ENCODE results near the gene EYA2.

The EYA2 gene

DNA sequence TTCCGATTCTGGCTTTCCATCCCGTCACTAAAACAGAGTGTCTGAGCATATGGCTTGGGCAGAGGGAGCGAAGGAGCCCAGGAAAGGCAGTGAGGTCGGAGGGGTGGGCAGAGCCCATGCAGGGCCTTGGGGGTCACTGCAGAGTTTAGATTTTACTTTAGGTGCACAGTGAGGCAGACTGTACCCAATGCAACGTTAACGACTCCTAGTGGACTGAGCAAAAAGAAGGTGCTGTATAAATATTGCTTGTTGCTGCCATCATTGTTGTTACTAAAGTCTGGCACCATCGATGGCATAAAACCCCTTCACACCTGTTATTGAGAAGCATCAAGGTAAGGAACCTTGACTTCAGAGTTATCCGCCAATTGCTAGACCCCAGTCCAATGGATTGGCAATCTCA, 119.0 kb downstream of the EYA2 start:
- DNase-seq, result no peak

DNA sequence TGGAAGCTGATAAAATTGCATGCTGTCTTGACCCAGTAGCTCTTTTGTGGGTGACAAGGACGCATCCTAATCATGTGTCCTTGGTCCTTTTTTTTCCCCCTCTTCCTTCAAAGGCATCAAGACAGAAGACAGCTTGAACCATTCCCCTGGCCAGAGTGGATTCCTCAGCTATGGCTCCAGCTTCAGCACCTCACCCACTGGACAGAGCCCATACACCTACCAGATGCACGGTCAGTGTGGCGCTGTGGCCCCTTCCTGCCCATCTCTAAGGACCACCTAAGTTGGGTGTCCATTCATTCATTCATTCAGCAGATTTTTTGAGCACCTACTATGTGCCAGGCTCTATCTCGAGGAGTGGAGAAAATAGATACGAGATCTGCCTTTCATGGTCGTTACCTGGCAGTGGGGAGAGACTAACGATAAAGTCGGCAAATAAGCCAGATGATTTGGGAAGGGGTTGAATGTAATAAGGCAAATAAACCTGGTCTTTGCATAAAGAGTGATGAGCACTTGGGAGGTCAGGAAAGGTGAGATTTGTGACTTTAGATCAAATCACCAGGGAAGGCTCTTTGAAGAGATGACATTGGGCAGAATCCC, 121.5 kb downstream of the EYA2 start:
- DNase-seq, result no peak

- DNase-seq, result no peak
These were observed 123.7 kb downstream of the EYA2 start for GRCh38 chr20:47018381-47018780.

GRCh38 chr20:47019121-47019824, 124.6 kb downstream of the EYA2 start:
- peak; percentile 54 for DNase-seq

DNA sequence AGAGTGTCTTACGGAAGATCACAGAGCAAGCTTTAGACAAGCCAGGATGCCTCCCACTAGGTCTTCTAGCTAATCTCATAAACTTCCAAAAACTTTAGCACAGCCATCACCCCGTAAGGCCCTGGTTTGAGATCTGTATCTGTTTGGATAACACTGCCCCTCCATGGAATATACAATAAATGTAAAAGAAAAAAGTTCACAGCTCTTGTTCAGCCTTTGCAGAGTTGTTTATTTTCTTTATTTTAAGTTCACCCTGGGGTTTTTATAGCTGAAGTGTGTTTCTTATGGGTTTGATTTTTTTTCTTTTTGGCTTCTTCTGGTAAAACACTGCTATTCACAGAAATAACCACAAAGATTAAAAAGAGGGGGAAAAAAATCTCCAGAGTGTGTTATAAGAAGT, 125.6 kb downstream of the EYA2 start:
- DNase-seq, result no peak

DNA sequence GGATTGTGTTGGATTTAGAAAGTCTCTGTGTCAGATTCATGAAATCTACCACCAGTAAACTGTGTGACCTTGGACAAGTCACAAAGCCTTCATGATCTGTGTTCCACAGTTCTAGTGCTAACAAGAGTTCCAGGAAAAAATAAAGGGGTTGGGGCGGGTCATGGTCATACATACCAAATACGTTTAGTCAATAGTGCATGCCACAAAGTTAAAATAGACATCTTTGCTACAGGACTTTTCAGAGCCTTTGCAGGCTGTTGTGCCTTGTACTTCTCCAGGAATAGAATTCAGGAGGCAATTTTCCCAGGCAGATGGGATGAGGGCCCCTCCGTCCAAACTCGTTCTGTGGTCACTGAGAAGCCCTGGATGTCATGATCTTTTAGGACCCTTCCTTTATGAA, 127.2 kb downstream of the EYA2 start:
- no peak for DNase-seq

- DNase-seq, result no peak
These were observed 129.9 kb downstream of the EYA2 start for GRCh38 chr20:47024461-47024937.

DNA sequence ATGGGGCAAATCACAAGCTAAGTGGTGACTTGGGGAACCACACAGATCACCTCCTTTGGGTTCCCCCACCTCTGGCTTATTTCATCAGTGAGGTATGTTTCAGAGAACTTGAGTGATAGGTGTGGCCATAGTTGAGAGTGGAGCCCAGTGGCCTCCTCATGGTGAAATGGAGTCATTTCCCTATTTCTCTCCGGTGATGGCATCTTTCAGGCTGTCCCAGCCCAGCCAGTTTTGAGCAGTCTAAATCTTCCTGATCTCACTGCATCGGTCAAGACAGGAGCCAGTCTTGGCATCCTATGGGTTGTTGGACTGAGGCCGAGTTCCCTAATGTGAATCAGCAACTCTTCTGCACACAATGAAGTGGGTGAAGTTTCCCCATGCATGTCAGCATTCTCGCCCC, 132.4 kb downstream of the EYA2 start:
- DNase-seq, result no peak

DNA sequence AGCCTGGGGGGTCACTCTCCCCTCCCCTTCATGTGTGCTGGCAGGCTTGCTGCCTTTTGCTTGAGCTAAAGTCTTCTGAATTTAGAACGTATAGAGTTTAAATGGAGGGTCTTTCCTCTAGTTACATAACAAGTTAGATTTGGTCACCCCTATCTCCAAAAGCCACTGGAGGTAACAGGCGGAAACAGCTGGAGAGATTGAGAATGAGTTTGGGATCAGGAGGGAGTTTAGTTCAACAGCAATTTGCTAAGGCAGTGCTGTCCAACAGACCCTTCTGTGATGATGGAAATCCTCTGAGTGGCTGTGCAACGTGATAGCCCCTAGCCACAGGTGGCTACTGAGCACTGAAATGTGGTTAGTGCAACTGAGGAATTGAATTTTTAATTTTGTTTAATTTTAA, 132.8 kb downstream of the EYA2 start:
- no peak for DNase-seq

- no peak for DNase-seq
These were observed 133.8 kb downstream of the EYA2 start for GRCh38 chr20:47028487-47028886.

DNA sequence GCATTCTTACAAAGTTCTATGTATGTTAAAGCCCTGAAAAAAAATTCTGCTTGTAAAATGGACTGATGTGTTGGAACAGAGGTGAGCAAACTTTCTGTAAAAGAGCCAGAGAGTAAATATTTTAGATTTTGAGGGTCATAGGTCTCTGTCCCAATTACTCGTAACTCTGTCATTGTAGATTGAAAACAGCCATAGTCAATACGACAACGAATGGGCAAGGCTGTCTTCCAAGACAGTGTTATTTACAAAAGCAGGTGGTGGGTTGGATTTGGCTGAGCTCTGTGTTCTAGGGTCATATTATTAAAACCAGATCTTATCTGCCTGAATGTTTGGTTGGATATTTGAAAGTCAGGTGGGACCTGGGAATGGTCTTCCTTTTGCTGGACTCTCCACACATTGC, 135.2 kb downstream of the EYA2 start:
- no peak for DNase-seq

DNA sequence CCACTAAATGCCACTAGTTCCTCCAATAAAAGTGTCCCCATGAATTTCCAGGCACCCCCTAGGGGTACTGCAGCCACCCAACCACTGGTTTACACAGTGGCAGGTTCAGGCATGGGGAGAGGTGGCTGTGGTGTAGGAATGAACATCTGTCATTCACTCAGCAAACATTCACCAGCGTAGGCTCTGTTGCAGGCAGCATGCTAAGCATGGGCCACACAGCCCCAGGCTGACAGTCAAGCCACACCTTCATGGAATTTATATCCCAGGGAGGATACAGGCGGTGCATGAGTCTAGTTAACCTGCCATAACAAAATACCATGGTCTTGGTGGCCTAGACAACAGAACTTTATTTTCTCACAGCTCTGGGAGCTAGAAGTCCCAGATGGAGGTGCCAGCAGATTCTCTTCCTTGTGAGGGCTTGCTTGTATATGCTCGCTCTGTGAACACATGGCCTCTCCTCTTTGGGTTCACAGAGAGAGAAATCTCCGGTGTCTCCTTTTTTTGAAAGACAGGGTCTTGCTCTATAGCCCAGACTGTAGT, 135.7 kb downstream of the EYA2 start:
- DNase-seq, result no peak

- no peak for DNase-seq
These were observed 136.4 kb downstream of the EYA2 start for GRCh38 chr20:47031004-47031403.

DNA sequence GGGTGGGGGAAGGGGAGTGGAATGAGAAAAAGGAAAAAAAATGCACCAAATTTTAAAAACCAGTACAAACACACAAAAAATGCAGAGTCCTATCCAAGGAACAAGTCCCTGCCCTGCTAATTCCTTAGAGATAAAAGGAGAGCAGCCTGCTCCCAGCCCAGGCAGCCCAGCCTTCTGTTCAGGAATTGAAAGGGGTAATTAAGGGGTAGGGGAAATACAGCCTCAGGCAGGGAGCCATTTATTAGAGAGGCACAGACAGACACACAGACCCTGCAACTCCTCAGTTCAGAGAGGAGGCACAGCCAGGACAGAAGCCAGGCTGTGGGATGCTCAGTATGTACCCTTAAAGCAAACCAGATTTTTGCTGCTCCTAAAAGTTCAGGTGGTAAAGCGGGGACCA, 137.2 kb downstream of the EYA2 start:
- no peak for DNase-seq

- DNase-seq, result no peak
These were observed 138.4 kb downstream of the EYA2 start for GRCh38 chr20:47032933-47033578.

- no peak for DNase-seq
These were observed 139.0 kb downstream of the EYA2 start for GRCh38 chr20:47033665-47034064.

DNA sequence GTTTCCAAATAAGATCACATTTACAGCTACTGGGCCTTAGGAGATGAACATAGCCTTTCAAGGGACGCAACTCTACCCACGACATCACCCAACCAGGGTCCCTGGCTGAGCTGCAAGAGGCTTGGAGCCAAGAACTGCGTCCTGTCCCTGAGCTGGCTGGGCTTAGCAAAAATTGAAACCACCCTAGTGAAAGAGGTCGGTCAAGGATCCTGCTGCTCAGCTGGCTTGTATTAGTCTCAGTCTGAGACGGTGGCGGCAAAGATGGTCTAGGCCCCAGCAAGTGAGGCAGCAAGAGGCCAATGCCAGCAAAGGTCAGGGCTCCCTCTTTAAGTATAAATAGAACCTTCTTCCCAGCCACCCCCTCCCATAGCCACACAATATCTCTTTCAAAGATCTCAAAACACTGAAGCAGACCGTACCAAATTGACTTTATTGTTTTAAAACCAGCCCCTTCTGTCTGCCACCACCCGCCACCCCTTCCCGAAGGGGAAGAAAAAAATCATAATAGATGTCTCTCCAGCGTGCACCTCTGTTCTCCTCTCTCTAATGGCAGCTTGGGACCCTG, 140.5 kb downstream of the EYA2 start:
- DNase-seq, result no peak

GRCh38 chr20:47036091-47036870, 141.6 kb downstream of the EYA2 start:
- DNase-seq, result no peak

GRCh38 chr20:47038566-47039560, 144.2 kb downstream of the EYA2 start:
- no peak for DNase-seq

GRCh38 chr20:47040506-47041125, 146.0 kb downstream of the EYA2 start:
- DNase-seq, result no peak

- DNase-seq, result no peak
These were observed 146.8 kb downstream of the EYA2 start for GRCh38 chr20:47041396-47041899.
